Stimulated activated CD4-positive, alpha-beta T cell treated with anti-CD3 and anti-CD28 coated beads, Interleukin-2, amount 100 ng/mL, for 48 hours (primary cell): ENCODE data around the gene SETDB1.
"Not testable (repeated sequence)": the region's sequence is repeated elsewhere in the genome, so short reads cannot be mapped to it uniquely, and the experiment has no call there.

ENCODE experiments used
- DNase-seq, 2 donors: peaks; one replicate each; pipeline ENCODE4 v3.0.0-alpha.2; 2020

Gene SETDB1

GRCh38 chr1:150926097-150926741 is at the start of gene SETDB1:
Gene SETDB1 (plus strand): TSS chr1:150926363. CDS start chr1:150927715, 1,352 bp downstream.
- peak; percentile 91 to 92 for DNase-seq

GRCh38 chr1:150878931-150879330 is 47.2 kb upstream of the SETDB1 start:
- not testable (repeated sequence) for DNase-seq

GRCh38 chr1:150881331-150882070 is 44.7 kb upstream of the SETDB1 start:
- no peak for DNase-seq

GRCh38 chr1:150883121-150883520 is 43.0 kb upstream of the SETDB1 start:
- DNase-seq: not testable (repeated sequence)

- DNase-seq: no peak
Observed at GRCh38 chr1:150887018-150887417, 39.1 kb upstream of the SETDB1 start, which contains the start of gene CTXND2. Gene CTXND2 (plus strand): TSS chr1:150887136. CDS start chr1:150912315, 25,179 bp downstream.

- DNase-seq: no peak
Observed at GRCh38 chr1:150888727-150889126, 37.4 kb upstream of the SETDB1 start.

GRCh38 chr1:150890033-150890416 is 36.1 kb upstream of the SETDB1 start:
- DNase-seq: no peak

- DNase-seq: no peak
Observed at GRCh38 chr1:150893336-150893913, 32.7 kb upstream of the SETDB1 start.

GRCh38 chr1:150895618-150896017 is 30.5 kb upstream of the SETDB1 start:
- DNase-seq: no peak

- DNase-seq: not testable (repeated sequence)
Observed at GRCh38 chr1:150899795-150900194, 26.4 kb upstream of the SETDB1 start.

- no peak for DNase-seq
Observed at GRCh38 chr1:150902346-150902745, 23.8 kb upstream of the SETDB1 start.

GRCh38 chr1:150902751-150903150 is 23.4 kb upstream of the SETDB1 start:
- no peak for DNase-seq

- DNase-seq: no peak
Observed at GRCh38 chr1:150905301-150905700, 20.9 kb upstream of the SETDB1 start.

GRCh38 chr1:150906329-150906728 is 19.8 kb upstream of the SETDB1 start:
- no peak for DNase-seq

GRCh38 chr1:150906813-150907212 is 19.4 kb upstream of the SETDB1 start:
- no peak for DNase-seq

GRCh38 chr1:150909585-150910180 is 16.5 kb upstream of the SETDB1 start:
- no peak for DNase-seq

GRCh38 chr1:150912623-150913022 is 13.5 kb upstream of the SETDB1 start:
- DNase-seq: no peak

- DNase-seq: no peak
Observed at GRCh38 chr1:150917387-150917786, 8.8 kb upstream of the SETDB1 start.

GRCh38 chr1:150922519-150922975 is 3.6 kb upstream of the SETDB1 start:
- DNase-seq: peak; percentile 73 to 76

GRCh38 chr1:150925080-150925479 is 1.1 kb upstream of the SETDB1 start:
- DNase-seq: no peak

GRCh38 chr1:150927624-150928023 is 1.5 kb downstream of the SETDB1 start:
- DNase-seq: no peak

GRCh38 chr1:150928286-150928685 is 2.1 kb downstream of the SETDB1 start:
- no peak for DNase-seq

- not testable (repeated sequence) for DNase-seq
Observed at GRCh38 chr1:150928775-150929174, 2.6 kb downstream of the SETDB1 start.
